Inferior parietal cortex (tissue), 1 donor: ENCODE data around the gene ZNF597.
"Not testable (repeated sequence)": the region's sequence is repeated elsewhere in the genome, so short reads cannot be mapped to it uniquely, and the experiment has no call there.

Source experiments
- DNase-seq: peaks from one replicate; pipeline ENCODE4 v3.0.0-alpha.2; 2016; ENCODE audit errors: extremely low spot score

ZNF597 gene

GRCh38 chr16:3475604-3476375 lies 32.5 kb upstream of the ZNF597 start:
- no peak for DNase-seq

- not testable (repeated sequence) for DNase-seq
Measured at GRCh38 chr16:3474870-3475269, 31.6 kb upstream of the ZNF597 start.

DNA sequence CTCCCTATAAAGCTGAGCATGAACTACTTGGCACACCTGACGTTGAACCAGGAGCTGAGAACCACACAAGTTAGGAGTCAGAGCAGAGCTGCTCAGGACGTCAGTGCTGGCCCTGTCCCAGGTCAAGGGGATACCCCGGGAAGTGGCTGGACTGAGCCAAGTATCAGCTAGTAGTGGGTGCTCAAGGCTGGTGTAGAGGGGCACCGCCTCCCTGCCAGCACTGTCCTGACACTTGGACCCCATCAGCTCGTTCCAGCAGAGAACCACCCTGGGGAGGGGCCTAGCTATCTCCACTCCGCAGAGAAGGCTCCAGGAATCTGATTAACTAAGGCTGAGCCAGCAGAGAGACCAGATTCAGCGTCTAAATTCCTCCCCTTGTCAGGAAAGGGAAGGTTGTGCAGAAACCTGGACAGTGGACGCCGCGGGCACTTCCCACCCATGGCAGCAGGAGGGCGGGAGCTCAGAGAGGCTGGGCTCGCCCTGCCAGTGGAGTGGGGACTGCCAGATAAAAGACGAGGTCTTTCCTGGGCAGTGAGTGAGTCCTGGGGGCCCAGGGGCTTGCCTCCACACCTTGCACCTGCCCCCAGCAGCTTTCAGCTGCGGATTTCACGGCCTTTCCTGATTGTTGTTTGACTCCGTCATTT lies 31.0 kb upstream of the ZNF597 start:
- no peak for DNase-seq

DNA sequence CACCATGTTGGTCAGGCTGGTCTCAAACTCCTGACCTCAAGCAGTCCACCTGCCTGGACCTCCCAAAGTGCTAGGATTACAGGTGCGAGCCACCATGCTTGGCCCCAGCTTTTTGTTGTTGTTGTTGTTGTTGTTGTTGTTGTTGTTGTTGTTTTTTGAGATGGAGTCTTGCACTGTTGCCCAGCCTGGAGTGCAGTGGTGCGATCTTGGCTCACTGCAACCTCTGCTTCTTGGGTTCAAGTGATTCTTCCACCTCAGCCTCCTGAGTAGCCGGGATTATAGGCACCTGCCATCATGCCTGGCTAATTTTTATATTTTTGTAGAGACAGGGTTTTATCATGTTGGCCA lies 30.3 kb upstream of the ZNF597 start:
- DNase-seq, result not testable (repeated sequence)

DNA sequence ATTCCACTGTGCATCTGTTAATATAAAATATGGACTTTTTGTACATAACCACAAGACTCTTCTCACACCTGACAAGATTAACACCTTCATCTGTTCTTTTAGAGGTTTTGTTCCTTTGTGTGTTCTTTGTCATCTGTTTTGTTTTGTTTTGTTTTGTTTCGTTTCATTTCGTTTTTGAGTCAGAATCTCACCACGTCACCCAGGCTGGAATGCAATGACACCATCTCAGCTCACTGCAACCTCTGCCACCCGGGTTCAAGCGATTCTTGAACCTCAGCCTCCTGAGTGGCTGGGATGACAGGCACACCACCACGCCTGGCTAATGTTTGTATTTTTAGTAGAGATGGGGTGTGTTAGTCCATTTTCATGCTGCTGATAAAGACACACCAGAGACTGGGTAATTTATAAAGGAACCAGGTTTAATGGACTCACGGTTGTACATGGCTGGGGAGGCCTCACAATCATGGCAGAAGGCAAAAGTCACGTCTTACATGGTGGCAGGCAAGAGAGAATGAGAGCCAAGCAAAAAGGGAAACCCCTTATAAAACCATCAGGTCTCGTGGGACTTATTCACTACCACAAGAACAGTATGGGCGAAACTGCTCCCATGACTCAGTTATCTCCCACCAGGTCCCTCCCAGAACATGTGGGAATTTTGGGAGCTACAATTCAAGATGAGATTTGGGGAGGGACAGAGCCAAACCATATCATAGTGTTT lies 29.7 kb upstream of the ZNF597 start:
- no peak for DNase-seq

DNA sequence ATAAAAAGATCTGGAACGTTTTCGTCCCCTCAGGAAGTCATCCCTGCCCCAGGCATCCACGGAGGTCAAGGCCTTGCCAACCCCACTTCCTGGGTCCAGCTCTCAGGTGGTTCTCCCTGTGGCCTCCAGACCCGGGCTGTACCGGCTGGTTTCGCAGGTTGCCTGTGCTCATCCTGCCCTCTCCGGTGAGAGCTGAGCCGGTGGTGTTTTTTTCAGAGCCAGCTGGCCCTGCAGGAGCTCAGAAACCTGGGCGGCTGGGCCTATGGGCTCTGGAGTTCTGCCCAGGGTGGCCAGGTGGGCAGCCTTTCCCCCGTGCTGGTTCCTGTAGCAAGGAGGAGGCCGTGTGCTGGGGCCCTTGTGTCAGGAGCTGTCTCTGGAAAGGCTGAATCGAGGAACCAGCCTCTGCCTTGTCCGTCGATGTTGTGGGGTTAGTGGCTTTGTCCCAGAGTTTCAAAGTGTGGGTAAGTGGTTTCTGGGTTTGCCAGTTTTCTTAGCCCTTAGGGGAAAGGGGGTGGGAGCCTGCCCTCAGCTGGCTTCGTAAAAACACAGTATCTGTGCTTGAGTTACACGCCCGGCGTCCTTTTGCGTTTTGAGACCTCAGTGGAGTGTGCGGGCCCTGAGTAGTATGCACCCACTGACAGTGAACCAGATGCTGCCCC lies 28.3 kb upstream of the ZNF597 start:
- DNase-seq, result no peak

DNA sequence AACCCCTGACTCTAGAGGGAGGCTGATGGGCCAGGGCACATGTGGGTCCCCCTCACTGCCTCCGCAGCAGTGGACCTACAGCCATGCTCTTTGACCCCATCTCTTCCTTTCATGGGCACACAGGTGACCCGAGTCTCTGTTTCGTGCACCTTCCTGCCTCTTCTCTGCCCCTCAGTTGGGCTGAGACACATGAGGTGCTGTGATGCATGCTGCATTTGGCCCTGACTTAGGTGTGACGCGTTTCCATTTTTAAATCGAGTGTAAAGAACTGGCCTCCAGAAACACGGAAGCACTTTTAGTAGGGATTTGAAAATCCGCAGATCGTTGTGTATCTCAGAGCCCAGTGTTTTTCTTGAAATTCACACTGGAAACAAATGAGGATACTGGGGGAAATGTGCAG lies 27.4 kb upstream of the ZNF597 start:
- no peak for DNase-seq

DNA sequence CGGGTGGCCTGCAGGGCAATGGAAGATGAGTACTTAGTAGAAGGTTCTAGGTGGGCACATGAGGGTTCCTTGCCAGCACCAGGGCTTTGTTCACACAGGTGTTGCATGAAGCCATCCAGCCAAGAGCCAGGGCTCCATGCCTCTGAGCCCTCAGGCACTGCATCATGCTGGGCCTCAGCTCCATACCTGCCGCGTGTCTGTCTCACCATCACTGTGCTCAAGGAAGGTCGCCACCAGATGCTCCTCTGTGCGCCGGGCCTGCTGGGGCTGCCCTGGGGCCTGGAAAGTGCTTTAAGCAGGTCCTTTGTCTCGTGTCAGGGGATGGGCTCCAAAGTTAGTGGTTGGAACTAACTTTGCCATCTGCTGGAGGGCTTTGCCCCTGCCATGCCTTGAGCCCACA lies 26.4 kb upstream of the ZNF597 start:
- no peak for DNase-seq

- DNase-seq, result no peak
Measured at GRCh38 chr16:3468501-3468900, 25.2 kb upstream of the ZNF597 start.

- DNase-seq, result no peak
Measured at GRCh38 chr16:3467921-3468320, 24.6 kb upstream of the ZNF597 start.

GRCh38 chr16:3467182-3467581 lies 23.9 kb upstream of the ZNF597 start:
- no peak for DNase-seq

DNA sequence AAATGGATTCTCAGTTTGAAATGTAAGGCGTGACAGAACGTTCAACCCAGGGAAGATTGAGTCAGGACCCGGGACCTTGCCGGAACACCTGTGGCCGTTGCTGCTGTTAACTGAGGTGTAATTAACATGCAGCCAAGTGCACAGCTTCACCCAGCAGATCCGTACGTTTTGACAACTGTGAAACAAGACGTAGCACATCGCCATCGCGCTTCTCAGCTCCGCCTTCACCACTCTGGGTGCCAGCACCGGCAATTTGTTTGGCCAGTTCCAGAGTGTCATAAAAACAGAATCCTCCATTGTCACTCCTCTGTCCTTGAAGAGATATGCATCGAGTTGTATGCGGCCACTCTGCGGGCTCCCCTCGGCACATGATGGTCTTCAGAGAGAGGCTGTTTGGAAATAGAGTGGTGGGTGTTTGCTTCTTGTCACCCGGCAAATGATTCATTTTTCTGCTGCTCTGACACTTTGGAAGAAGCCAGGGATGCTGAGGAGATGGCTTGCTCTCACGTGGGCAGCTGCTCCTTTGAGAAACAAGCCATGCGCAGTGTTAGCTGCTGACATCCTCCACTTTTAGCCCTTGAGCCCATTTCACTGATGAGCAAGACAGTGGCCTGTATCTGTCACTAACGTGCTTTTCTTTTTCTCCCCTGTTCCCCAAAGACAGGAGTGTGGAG lies 22.7 kb upstream of the ZNF597 start:
- peak; percentile 14 for DNase-seq

DNA sequence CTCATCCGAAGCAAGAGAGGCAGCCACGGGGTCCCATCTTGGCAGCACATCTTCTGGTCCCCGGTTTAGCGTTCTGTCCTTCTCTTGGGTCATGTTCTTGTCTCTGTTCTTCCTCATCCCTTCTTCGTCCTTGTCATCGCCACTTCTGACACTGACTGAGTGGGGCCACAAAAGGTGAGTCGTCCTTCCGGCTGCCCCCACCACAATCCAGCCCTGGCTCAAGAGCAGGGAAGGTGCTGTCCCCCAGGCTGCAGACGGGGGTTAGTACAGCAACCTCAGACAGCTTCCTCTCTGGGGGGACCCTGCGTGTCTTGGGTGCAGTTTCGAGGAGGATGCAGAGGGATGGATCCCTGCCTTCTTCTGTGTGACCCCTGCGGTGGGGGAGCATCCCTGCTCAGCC lies 22.0 kb upstream of the ZNF597 start:
- no peak for DNase-seq

DNA sequence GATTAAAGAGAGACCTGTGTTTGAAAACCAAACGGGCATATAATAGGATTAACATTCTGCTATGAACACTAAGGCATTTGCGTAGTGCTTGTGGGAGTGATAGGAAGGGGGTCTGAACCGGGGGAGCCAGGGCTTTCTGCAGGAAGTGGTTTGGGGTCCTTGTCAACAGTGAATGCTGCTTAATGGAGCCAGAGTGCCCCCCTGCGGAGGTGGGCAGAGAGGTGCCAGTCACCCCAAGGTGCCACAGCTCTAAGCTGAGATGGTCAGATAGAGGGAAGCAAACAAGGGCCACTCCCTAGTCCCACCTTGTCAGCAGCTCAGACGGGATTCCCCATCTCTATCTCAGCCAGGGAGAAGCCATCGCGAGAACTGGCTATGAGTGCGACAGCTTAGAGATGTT lies 17.8 kb upstream of the ZNF597 start:
- no peak for DNase-seq

DNA sequence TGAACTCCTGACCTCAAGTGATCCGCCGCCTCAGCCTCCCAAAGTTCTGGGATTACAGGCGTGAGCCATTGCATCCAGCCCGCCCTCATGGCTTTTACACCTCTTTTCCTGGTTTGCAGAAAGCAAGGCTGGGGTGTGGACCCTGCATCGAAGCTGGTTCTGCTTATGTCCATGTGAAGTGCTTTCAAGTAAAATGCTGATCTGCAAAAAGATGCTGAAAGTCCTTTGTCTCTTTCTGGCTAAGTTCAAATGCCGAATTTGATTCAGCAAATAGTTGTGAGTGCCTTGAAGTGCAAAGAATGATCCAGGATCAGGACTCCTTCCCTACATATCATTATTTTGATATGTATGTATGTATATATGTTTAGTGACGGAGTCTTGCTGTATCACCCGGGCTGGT lies 17.3 kb upstream of the ZNF597 start:
- DNase-seq, result no peak

GRCh38 chr16:3460121-3460520 lies 16.8 kb upstream of the ZNF597 start:
- DNase-seq, result no peak

GRCh38 chr16:3459401-3460090 lies 16.2 kb upstream of the ZNF597 start:
- peak; percentile 6 for DNase-seq

- DNase-seq, result peak; percentile 15
Measured at GRCh38 chr16:3458852-3459361, 15.6 kb upstream of the ZNF597 start.

- DNase-seq, result peak; percentile 13
Measured at GRCh38 chr16:3458278-3458851, 15.1 kb upstream of the ZNF597 start.

GRCh38 chr16:3457434-3458252 lies 14.3 kb upstream of the ZNF597 start:
- DNase-seq, result peak; percentile 88
